Sigmoid colon (tissue), 7 donors: ENCODE measurements around the gene LEMD1. TPM values are rescaled to one million over a fixed set of nuclear protein-coding genes. Genes with fewer than 3 reads are reported as not detected.

Source experiments
- DNase-seq: peaks from one replicate; pipeline ENCODE4 v3.0.0-alpha.2; 2019
- H3K27ac ChIP-seq, 4 donors: fragments of 200-600 bp; sonication (generic); one replicate each; pipeline ENCODE4 v1.5.1; 2016 to 2019; ENCODE audit warnings: mild to moderate bottlenecking in 1 of 4
- H3K27me3 ChIP-seq, 3 donors: fragments of 200-600 bp; sonication (generic); one replicate each; pipeline ENCODE4 v1.5.1; 2019; ENCODE audit warnings: mild to moderate bottlenecking in 1 of 3
- H3K36me3 ChIP-seq, 4 donors: fragments of 200-600 bp; sonication (generic); one replicate each; pipeline ENCODE4 v1.5.1; 2016 to 2019
- H3K4me1 ChIP-seq, 4 donors: fragments of 200-600 bp; sonication (generic); one replicate each; pipeline ENCODE4 v1.5.1; 2017 to 2019
- H3K4me3 ChIP-seq, 4 donors: fragments of 200-600 bp; sonication (generic); one replicate each; pipeline ENCODE4 v1.5.1; 2017 to 2019; ENCODE audit warnings: mild to moderate bottlenecking in 2 of 4, moderate library complexity in 1 of 4
- H3K9me3 ChIP-seq, 4 donors: fragments of 200-600 bp in 3 of 4; sonication (generic) in 3 of 4; one replicate each; pipeline versions ENCODE4 v1.5.1 to v1.6.1; 2013 to 2019
- EP300 ChIP-seq, 4 donors: sonication (generic); formaldehyde crosslinking; IDR thresholded peaks; one replicate each; pipeline ENCODE4 v1.6.1; 2017; ENCODE audit warnings: antibody characterized with exemption in 4 of 4
- POLR2A ChIP-seq, 2 donors: fragments of 450-650 bp; IDR thresholded peaks; one replicate each; pipeline ENCODE4 v1.6.1; 2016; ENCODE audit warnings: antibody characterized with exemption in 2 of 2, mild to moderate bottlenecking in 2 of 2, moderate library complexity in 2 of 2
- POLR2AphosphoS5 ChIP-seq, 4 donors: sonication (generic); formaldehyde crosslinking; IDR thresholded peaks; one replicate each; pipeline ENCODE4 v1.6.1; 2017; ENCODE audit warnings: antibody characterized with exemption in 4 of 4
- WGBS, 2 donors: extraction: QIAGEN DNeasy Blood & Tissue Kit; methylation state at CpG; one replicate each; pipeline ENCODE4 v1.1.7; 2013; 5-methylcytosine and 5-hydroxymethylcytosine counted together
- intact Hi-C: fragments of 100-400 bp; cut with DNase I; formaldehyde crosslinking; loops from one replicate; pipeline ENCODE4 v1.15.1; 2023
- polyA plus RNA-seq, 3 donors: library from polyadenylated mRNA; stranded (reverse); fragments of 200-250 nt; gene quantifications; one replicate each; pipeline ENCODE4 v1.2.3, GENCODE V29; 2013
- total RNA-seq, 4 donors: library from RNA; depleted of rRNA; stranded (reverse); fragments of >200 nt; gene quantifications; one replicate each; pipeline ENCODE4 v1.1.0, GENCODE V29; 2016
- TF ChIP-seq, protein P1 (sequence below), 4 experiments: fragments of 450-650 bp in 3 of 4; fragments of 200-600 bp in 1 of 4; IDR thresholded peaks; one replicate each; pipeline ENCODE4 v1.5.1; 2016 to 2019; ENCODE audit warnings: antibody characterized with exemption in 4 of 4, mild to moderate bottlenecking in 3 of 4, moderate library complexity in 2 of 4
- donor health status: healthy with polysubstance abuse.
- donor health status: Bipolar disorder and iron deficiency.
- donor health status: healthy.

The LEMD1 gene
- total and polyA plus RNA-seq, 7 donors = 0.34 TPM; not detected in 6

DNA sequence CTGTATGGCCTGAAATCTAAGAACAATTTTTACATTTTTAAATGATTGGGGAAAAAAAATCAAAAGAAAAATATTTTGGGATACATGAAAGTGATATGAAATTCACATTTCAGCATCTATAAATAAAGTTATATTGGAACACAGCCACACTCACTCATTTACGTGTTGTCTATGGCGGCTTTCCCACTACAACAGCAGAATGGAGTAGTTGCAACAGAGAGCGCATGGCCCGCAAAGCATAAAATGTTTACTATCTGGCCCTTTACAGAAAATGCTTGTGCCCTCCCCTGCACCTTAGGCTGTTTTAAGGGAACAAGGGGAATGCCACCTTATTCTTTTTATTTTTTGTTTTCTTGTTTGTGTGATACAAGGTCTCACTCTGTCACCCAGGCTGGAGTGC lies 68.7 kb downstream of the LEMD1 start:
- H3K27me3 ChIP-seq = peaks cover 0 to 15% (median 11%) of the 10 kb centered on the region in 3 donors
- peaks cover 0 to 12% (median 9%) of the 10 kb centered on the region in 4 donors for H3K4me1 ChIP-seq
- intact Hi-C loops = loop anchor here (5.0 to 10.0 kb wide), 2 partner anchors 84 to 172 kb away; no protein-coding TSS in a partner anchor
- no peaks in the 10 kb centered on the region for H3K9me3 ChIP-seq
- DNase-seq = no peak
- TF ChIP-seq POLR2A (IDR thresholded peaks at IDR 0.05) = no peak
- TF ChIP-seq, protein P1, sequence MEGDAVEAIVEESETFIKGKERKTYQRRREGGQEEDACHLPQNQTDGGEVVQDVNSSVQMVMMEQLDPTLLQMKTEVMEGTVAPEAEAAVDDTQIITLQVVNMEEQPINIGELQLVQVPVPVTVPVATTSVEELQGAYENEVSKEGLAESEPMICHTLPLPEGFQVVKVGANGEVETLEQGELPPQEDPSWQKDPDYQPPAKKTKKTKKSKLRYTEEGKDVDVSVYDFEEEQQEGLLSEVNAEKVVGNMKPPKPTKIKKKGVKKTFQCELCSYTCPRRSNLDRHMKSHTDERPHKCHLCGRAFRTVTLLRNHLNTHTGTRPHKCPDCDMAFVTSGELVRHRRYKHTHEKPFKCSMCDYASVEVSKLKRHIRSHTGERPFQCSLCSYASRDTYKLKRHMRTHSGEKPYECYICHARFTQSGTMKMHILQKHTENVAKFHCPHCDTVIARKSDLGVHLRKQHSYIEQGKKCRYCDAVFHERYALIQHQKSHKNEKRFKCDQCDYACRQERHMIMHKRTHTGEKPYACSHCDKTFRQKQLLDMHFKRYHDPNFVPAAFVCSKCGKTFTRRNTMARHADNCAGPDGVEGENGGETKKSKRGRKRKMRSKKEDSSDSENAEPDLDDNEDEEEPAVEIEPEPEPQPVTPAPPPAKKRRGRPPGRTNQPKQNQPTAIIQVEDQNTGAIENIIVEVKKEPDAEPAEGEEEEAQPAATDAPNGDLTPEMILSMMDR (IDR thresholded peaks at IDR 0.05) = no peak
- no peak for TF ChIP-seq POLR2AphosphoS5 (IDR thresholded peaks at IDR 0.05)
- TF ChIP-seq EP300 (IDR thresholded peaks at IDR 0.05) = no peak
- H3K27ac ChIP-seq = no peak overlapping the region
- no peaks in the 10 kb centered on the region for H3K36me3 ChIP-seq
- H3K4me3 ChIP-seq = no peak overlapping the region
- 87 to 91% methylated on average over 4 of the region's 4 CpGs for WGBS, 2 donors

DNA sequence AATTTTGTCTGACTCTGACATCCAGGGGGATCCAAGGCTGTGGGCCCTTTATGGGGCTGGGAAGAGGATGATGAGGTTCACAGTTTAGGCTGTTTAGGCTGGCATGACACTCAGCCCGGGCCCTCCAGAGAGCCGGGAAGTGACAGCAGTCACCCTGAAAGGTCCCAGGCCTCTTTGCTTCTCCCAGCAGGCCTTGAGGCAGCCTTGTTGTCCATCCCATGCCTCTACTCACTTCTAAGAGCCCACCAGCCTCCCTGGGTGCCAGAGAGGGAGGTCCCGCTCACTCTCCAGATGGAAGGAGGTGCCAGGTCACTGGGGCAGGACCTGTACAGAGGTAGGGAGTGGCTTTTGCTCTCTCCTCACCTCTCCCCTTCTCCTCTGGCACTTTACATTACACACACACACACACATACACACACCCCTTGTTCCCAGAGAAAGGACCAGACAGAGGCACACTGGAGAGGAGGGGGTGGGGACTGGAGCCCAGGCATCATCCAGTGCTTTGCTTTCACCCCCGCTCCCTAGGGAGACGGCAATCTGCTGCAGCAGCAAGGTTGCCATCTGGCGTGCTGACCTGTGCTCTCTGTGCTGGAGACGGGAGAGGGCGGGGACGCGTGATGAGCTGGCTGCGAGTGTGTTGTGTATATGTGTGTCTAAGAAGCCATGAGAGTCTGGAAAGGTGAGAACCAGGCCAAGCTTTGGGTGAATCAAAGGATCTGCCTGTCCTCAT lies 69.7 kb downstream of the LEMD1 start:
- intact Hi-C loops = loop anchor here (5.0 to 10.0 kb wide), 2 partner anchors 85 to 173 kb away; no protein-coding TSS in a partner anchor
- WGBS, 2 donors = 31 to 75% methylated on average over 11 of the region's 11 CpGs
- Histone ChIP-seq H3K27me3 (peaks cover 0 to 13% (median 11%) of the 10 kb centered on the region in 3 donors), H3K36me3 (no peaks in the 10 kb centered on the region), H3K9me3 (no peaks in the 10 kb centered on the region), H3K4me1 (peaks cover 0 to 11% (median 9%) of the 10 kb centered on the region in 4 donors), H3K4me3 (no peak overlapping the region), H3K27ac (no peak overlapping the region)
- no peak for DNase-seq
- TF ChIP-seq POLR2A (IDR thresholded peaks at IDR 0.05) (no peak), EP300 (IDR thresholded peaks at IDR 0.05) (no peak), POLR2AphosphoS5 (IDR thresholded peaks at IDR 0.05) (no peak)
- TF ChIP-seq, protein P1 (IDR thresholded peaks at IDR 0.05) = no peak

DNA sequence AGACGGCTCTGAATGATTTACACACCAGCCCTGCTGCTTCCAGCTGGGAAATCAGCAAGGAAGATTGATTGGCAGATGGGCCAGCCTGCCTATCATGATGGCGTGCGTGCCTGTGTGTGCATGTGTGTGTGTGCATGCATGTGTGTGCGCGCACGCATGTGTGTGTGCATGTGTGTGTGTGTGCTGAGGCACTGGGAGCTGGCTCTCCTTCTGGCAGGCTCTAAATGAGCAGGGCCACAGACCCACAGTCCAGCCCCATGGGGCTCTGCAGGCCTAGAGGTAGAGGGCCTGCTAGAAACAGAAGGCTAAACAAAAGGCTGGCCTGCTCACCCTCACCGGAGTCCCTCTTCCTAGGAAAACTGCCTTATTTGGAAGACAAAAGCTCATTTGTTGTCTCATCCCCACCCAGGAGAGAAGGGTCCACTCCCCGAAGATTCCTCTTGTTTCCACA lies 71.1 kb downstream of the LEMD1 start:
- intact Hi-C loops = loop anchor here (5.0 to 10.0 kb wide), 2 partner anchors 87 to 174 kb away; no protein-coding TSS in a partner anchor
- H3K4me1 ChIP-seq = no peaks in the 10 kb centered on the region
- no peak for TF ChIP-seq EP300 (IDR thresholded peaks at IDR 0.05)
- no peak for DNase-seq
- 72 to 81% methylated on average over 8 of the region's 8 CpGs for WGBS, 2 donors
- H3K36me3 ChIP-seq = no peaks in the 10 kb centered on the region
- no peak overlapping the region for H3K27ac ChIP-seq
- H3K27me3 ChIP-seq = peaks cover 0 to 17% (median 3%) of the 10 kb centered on the region in 3 donors
- H3K4me3 ChIP-seq = no peak overlapping the region
- no peaks in the 10 kb centered on the region for H3K9me3 ChIP-seq

DNA sequence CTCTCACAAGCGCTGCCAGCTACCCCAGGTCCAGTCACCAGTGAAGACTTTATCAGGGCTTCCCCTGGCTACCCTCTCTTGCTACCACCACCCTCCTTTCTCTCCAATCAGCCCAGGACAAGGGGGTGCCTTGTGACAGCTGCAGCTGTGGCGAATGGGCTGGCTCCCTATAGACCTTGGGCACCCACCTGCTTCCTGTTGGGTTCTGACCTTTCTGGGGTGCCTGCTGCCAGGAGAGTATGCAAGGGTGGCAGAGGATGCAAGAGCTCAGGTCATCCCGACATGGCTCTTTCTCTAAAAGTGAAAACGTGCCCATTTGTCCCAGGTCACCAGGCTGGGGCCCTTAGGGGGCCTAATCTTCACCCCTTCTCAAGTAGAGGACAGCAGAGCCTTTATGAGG lies 71.7 kb downstream of the LEMD1 start:
- Histone ChIP-seq H3K4me1 (no peaks in the 10 kb centered on the region), H3K4me3 (no peak overlapping the region), H3K36me3 (no peaks in the 10 kb centered on the region), H3K9me3 (no peaks in the 10 kb centered on the region), H3K27ac (no peak overlapping the region), H3K27me3 (peaks cover 0 to 23% (median 3%) of the 10 kb centered on the region in 3 donors)
- intact Hi-C loops = loop anchor here (5.0 to 10.0 kb wide), 2 partner anchors 87 to 175 kb away; no protein-coding TSS in a partner anchor
- no peak for DNase-seq
- 59 to 86% methylated on average over 4 of the region's 4 CpGs for WGBS, 2 donors
- TF ChIP-seq, protein P1 (IDR thresholded peaks at IDR 0.05) = no peak
- no peak for TF ChIP-seq EP300 (IDR thresholded peaks at IDR 0.05)
- no peak for TF ChIP-seq POLR2AphosphoS5 (IDR thresholded peaks at IDR 0.05)
- TF ChIP-seq POLR2A (IDR thresholded peaks at IDR 0.05) = no peak
